GM21447 (cell line): ENCODE data around the gene ACOT13.
"Not testable (repeated sequence)": the region's sequence is repeated elsewhere in the genome, so short reads cannot be mapped to it uniquely, and the experiment has no call there.

Experiments used
- ATAC-seq: cut with Tn5 transposase; IDR thresholded peaks from one replicate; pipeline ENCODE4 v1.9.1; 2021; ENCODE audit not compliant: unreplicated experiment

ACOT13 gene

DNA sequence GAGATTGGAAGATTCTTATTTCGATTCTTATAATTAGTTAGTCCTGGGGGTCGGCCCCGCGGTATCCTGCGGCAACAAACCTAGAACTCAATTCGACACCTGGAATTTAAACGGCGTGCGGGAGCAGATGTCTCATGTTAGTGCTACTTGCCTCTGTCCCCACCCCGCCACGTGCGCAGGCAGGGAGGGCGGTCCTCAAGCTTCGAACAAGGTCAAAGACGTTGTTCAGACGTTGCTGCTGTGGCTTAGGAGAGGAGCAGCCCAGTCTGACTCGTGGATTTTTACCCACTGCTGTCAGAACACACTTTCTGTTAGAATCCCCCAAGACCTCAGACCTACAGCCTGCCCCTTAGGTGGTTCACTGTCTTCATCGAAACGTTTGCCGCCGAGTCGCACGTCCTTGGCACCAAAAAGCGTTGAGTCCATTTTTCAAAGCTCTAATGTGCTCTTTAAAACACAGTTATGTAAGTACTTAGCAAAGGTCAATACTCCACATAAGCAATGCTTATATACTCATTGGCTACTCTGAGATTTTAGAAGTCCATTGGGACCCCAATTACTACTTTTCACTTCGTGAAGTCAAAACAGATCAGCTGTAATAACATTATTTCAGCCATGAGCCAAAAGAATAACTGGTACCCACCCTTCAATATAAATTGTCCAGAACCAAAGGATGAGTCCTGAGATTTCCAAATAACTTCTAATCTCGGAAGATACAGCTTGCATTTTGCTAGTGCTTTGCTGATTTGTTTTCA is 54.8 kb downstream of the ACOT13 start:
- peak; percentile 39 for ATAC-seq

DNA sequence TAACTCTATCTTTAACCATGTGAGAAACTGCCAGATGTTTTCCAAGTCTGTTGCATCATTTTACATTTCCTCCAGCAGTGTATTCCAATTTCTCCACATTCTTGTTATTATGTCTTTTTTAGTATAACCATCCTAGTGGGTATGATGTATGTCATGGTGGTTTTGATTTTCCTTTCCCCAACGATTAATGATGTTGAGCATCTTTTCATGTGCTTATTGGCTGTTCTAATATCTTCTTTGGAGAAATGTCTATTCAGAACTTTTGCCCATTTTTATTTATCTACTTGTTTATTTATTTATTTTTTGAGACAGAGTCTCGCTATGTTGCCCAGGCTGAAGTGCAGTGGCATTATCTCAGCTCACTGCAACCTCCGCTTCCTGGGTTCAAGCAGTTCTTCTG is 56.4 kb downstream of the ACOT13 start:
- ATAC-seq, result no peak

- ATAC-seq, result not testable (repeated sequence)
Measured at GRCh38 chr6:24730653-24731052, 63.8 kb downstream of the ACOT13 start.

GRCh38 chr6:24731456-24732134 is 64.7 kb downstream of the ACOT13 start:
- not testable (repeated sequence) for ATAC-seq

DNA sequence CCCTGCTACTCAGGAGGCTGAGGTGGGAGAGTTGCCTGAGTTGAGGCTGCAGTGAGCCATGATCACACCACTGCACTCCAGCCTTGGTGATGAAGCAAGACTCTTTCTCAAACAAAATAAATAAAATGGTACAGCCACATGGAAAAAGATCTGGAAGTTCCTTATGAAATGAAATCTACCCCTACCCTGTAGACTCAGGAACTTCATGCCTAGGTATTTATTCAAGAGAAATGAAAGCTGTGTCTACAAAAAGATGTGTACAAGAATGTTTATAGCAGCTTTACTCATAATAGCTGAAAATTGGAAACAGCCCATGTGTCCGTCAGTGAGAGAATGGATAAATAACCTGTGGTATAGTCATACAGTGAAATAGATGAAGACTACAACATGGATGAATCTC is 67.3 kb downstream of the ACOT13 start:
- no peak for ATAC-seq

DNA sequence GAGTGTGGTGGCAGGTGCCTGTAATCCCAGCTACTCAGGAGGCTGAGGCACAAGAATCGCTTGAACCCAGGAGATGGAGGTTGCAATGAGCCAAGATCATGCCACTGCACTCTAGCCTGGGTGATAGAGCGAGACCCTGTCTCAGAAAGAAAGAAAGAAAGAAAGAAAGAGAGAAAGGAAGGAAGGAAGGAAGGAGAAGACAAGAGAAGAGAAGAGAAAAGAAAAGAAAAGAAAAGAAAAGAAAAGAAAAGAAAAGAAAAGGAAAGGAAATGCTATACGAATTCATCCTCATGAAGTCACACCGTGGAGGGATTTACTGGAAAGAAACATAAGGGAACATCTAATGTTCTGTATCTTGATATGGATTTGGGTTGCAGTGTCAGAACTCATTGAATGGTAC is 67.8 kb downstream of the ACOT13 start:
- not testable (repeated sequence) for ATAC-seq

DNA sequence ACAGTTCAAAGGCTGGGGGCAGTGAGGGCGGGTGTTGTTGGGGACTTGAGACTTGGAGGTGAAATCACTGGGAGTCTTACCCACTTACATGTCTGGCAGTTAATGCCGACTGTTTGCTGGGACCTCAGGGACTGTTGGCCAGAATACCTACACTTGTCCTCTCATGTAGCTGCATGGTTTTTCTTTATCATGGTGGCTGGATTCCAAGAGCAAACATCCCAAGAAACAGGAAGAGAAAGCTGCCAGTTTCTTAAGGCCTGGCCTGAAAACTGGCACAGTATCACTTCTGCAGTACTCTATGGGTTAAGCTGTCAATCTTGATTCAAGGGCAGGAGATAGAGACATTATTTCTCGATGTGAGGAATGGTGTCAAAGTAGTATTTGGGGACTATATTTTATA is 71.9 kb downstream of the ACOT13 start:
- ATAC-seq, result no peak

DNA sequence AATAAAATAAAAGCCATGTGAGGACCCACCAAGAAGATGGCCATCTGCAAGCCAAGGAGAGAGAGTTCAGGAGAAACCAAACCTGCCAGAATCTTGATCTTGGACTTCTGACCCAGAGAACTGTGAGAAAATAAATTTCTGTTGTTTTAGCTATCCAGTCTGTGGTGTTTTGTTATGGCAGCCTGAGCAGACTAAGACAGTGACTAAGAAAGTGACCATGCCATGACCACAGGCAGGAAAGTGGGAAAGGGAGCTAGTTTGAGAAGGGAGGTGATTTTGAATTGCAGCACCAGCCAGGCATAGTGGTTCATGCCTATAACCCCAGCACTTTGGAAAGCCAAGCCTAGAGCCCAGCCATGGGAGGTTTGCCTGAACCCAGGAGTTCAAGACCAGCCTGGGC is 74.0 kb downstream of the ACOT13 start:
- no peak for ATAC-seq

DNA sequence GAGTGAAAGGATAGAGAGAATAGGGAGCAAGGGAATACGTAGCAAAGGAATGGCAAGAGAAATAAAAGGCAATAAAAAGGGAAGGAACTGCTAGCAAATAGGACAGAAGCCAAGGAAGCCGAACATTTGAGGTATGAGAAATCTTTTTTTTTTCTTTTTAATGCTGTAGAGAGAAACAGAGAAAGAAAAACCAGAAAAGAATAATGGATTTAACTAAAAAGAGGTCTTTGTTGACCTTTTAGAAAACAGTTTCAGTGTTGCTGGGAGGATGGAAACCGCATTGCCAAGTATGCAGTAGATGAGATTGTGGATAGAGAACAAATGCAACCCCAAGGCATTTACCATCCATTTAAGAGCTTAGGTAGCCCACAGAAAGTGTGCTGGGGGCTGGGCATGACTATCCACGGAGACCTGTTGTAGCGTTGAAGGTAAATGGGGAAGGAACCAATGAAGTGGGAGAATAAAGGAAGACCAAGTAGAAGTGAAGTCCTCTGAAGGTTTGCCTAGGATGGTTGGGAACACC is 75.4 kb downstream of the ACOT13 start:
- ATAC-seq, result no peak

GRCh38 chr6:24743265-24743943 is 76.5 kb downstream of the ACOT13 start:
- peak; percentile 81 for ATAC-seq

- ATAC-seq, result peak; percentile 51
Measured at GRCh38 chr6:24743944-24744335, 77.1 kb downstream of the ACOT13 start.

- no peak for ATAC-seq
Measured at GRCh38 chr6:24744911-24745310, 78.0 kb downstream of the ACOT13 start.

DNA sequence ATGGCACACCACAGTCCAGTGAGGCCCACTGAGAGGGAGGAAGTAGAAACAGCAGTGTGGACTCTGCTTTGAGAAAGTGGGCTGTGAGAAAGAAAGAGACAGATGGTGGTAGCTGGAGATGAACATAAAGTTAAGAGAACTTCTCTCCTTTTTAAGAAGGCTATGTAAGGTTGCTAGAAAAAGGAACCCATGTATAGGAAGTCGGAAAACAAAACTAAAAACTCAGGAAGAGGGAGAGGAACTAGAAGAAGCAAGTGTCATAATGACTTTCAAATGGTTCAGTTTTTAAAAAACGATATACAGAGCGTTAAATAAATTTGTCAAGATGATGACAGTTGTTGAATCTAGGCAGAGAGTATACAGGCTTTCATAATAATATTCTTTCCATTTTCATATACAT is 82.4 kb downstream of the ACOT13 start:
- ATAC-seq, result no peak

- ATAC-seq, result not testable (repeated sequence)
Measured at GRCh38 chr6:24750878-24751277, 84.0 kb downstream of the ACOT13 start.

- no peak for ATAC-seq
Measured at GRCh38 chr6:24752503-24752902, 85.6 kb downstream of the ACOT13 start.

GRCh38 chr6:24752917-24753492 is 86.1 kb downstream of the ACOT13 start:
- no peak for ATAC-seq

DNA sequence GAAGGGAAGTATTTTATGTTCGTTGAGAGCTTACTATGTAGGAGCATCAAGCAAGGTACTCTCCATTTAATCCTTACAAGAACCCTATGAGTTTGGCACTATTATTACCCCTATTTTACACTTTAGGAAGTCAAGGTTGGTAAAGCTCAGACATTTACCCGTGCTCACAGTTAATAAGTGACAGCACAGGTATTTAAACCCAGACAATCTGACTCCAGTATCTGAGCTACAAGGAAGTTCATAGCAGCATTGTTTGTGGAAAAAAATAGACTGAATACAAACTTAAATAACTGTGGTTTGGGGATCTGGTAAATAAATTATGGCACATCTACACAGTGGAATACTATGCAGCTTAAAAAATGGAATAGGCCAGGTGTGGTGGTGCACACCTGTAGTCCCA is 86.7 kb downstream of the ACOT13 start:
- no peak for ATAC-seq

DNA sequence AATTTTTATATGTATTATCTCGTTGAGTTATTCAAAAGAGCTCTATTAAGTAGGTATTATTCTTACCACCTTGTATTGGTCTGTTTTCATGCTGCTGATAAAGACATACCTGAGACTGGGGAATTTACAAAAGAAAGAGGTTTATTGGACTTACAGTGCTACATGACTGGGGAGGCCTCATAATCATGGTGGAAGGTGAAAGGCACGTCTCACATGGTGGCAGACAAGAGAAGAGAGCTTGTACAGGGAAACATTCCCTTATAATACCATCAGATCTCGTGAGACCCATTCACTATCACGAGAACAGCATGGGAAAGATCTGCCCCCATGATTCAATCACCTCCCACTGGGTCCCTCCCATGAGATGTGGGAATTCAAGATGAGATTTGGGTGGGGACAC is 87.5 kb downstream of the ACOT13 start:
- ATAC-seq, result not testable (repeated sequence)
